SJCRH30 (cell line): Measurements from ENCODE around the gene ATR. TPM values are rescaled to one million over a fixed set of nuclear protein-coding genes. Genes with fewer than 3 reads are reported as not detected.
"Not testable (repeated sequence)": the region's sequence is repeated elsewhere in the genome, so short reads cannot be mapped to it uniquely, and the experiment has no call there.

Experiments used
- DNase-seq, 2 experiments: peaks; one replicate each; pipeline ENCODE4 v3.0.0-alpha.2; 2015 to 2020
- H3K27ac ChIP-seq: fragments of 250-450 bp; sonication (Bioruptor Pico); 2 replicates; pipeline ENCODE4 v1.5.1; 2020; ENCODE audit warnings: mild to moderate bottlenecking, moderate library complexity
- H3K27me3 ChIP-seq: fragments of 250-450 bp; sonication (Bioruptor Pico); 2 replicates; pipeline ENCODE4 v1.5.1; 2020; ENCODE audit warnings: mild to moderate bottlenecking, moderate library complexity
- H3K36me3 ChIP-seq: fragments of 250-450 bp; sonication (Bioruptor Pico); 2 replicates; pipeline ENCODE4 v1.5.1; 2020; ENCODE audit warnings: mild to moderate bottlenecking, moderate library complexity
- H3K4me1 ChIP-seq: fragments of 250-450 bp; sonication (Bioruptor Pico); 2 replicates; pipeline ENCODE4 v1.5.1; 2020; ENCODE audit warnings: mild to moderate bottlenecking, moderate library complexity
- H3K4me3 ChIP-seq: fragments of 250-450 bp; sonication (Bioruptor Pico); 2 replicates; pipeline ENCODE4 v1.5.1; 2020; ENCODE audit warnings: mild to moderate bottlenecking, moderate library complexity
- H3K9me3 ChIP-seq: fragments of 250-450 bp; sonication (Bioruptor Pico); replicated peaks from 2 replicates; pipeline ENCODE4 v1.5.1; 2020; ENCODE audit warnings: mild to moderate bottlenecking, moderate library complexity
- total RNA-seq: library from RNA; depleted of rRNA; stranded (reverse); fragments of >200 nt; shearing (Covaris generic); gene quantifications from 2 replicates; pipeline ENCODE4 v1.2.3, GENCODE V29; 2014; rRNA removed

ATR gene
- total RNA-seq, 1 experiment from 2014 or later: 33.1 TPM

- Histone ChIP-seq H3K36me3 (peaks cover 75% of the 10 kb centered on the region), H3K9me3 (no peaks in the 10 kb centered on the region), H3K27me3 (no peaks in the 10 kb centered on the region), H3K27ac (no peak overlapping the region), H3K4me3 (no peak overlapping the region), H3K4me1 (peaks cover 22% of the 10 kb centered on the region)
- DNase-seq: no peak
These were observed 145.4 kb downstream of the ATR start for GRCh38 chr3:142433110-142433509.

- H3K4me1 ChIP-seq: peaks cover 25% of the 10 kb centered on the region
- H3K36me3 ChIP-seq: peaks cover 89% of the 10 kb centered on the region
- no peak overlapping the region for H3K27ac ChIP-seq
- H3K4me3 ChIP-seq: no peak overlapping the region
- H3K27me3 ChIP-seq: no peaks in the 10 kb centered on the region
- no peak for DNase-seq
- no peaks in the 10 kb centered on the region for H3K9me3 ChIP-seq
These were observed 149.0 kb downstream of the ATR start for GRCh38 chr3:142429582-142429981.

- Histone ChIP-seq H3K36me3 (peaks cover 93% of the 10 kb centered on the region), H3K4me1 (peaks cover 9% of the 10 kb centered on the region; the same call in 1 of the 2 replicates), H3K4me3 (no peak overlapping the region), H3K27me3 (no peaks in the 10 kb centered on the region), H3K9me3 (no peaks in the 10 kb centered on the region), H3K27ac (no peak overlapping the region)
- DNase-seq: no peak
These were observed 153.8 kb downstream of the ATR start for GRCh38 chr3:142424754-142425153.

DNA sequence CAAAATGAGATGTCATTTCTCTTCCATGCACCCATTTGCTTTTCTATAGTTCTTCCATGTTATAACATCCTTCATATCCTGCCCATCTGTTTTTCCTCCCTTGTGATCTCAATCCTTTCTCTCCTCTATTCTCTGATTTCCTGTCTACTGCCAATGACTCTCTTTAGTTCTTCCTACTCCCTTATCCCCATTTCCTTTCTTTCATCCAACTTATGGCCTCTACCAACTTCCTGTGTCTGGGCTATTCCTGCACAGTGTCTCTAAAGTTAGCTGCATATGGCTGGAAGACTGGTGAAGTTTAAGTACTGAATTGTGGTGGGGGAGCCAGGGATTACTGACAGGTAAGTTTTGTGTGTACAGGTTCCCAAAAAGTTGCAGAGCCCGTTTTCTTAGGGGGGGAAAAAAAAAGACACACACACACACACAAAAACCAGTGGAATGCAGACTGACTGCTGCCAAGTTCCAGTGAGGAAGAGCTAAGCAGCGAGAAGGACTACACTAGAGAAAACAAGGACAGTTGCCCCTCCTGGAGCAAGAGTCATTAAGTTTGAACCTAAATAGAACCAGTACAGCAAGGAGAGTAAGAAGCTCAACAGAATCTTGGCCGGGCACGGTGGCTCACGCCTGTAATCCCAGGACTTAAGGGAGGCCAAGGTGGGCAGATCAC, 159.5 kb downstream of the ATR start:
- Histone ChIP-seq H3K36me3 (peaks cover 97% of the 10 kb centered on the region), H3K27me3 (no peaks in the 10 kb centered on the region), H3K4me3 (no peak overlapping the region), H3K27ac (no peak overlapping the region), H3K9me3 (no peaks in the 10 kb centered on the region), H3K4me1 (no peaks in the 10 kb centered on the region)
- no peak for DNase-seq

DNA sequence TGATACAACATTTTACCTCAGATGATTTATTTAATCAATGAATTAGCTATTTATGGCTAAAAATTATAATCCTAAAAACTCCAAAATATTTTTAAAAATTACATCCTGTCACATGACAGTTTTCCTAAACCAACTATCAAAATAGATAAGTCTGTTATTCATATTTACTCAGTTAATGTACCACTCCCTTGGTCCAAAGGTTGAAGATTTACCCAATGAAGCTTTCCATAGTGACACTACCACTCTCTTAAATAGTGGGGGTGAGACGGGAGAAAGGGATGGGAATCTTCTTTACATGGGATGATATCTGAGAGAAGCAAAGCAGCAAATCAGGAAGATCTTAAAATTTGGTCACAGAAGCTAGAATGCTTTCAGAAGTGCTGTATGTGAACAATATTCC, 161.2 kb downstream of the ATR start:
- no peaks in the 10 kb centered on the region for H3K9me3 ChIP-seq
- no peaks in the 10 kb centered on the region for H3K4me1 ChIP-seq
- no peak overlapping the region for H3K27ac ChIP-seq
- H3K36me3 ChIP-seq: peaks cover 98% of the 10 kb centered on the region
- H3K27me3 ChIP-seq: no peaks in the 10 kb centered on the region
- no peak overlapping the region for H3K4me3 ChIP-seq
- DNase-seq: no peak

DNA sequence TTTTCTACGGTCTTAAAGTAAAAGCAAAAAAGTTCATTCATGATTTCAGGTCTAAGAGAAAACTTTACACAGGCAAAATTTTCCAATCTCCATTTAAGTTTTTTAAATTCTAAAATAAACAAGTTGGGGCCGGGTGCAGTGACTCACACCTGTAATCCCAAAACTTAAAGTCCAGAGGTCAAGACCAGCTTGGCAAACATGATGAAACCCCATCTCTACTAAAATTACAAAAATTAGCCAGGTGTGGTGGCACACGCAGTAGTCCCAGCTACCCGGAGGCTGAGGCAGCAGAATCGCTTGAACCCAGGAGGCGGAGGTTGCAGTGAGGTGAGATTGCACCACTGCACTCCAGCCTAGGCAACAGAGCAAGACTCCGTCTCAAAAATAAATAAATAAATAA, 178.0 kb downstream of the ATR start:
- H3K27ac ChIP-seq, H3K9me3 ChIP-seq, H3K4me3 ChIP-seq, DNase-seq, H3K27me3 ChIP-seq, H3K4me1 ChIP-seq: not testable (repeated sequence)
- peaks cover 100% of the 10 kb centered on the region for H3K36me3 ChIP-seq

Other genes with a start within 250 kb of the ATR start
- gene XRN1, start 130.7 kb downstream of the ATR start, total RNA-seq: 178 and 205 TPM in 2 replicates
- 27.2 and 27.5 TPM in 2 replicates for gene PLS1, start 17.7 kb upstream of the ATR start, total RNA-seq
- gene TRPC1, start 145.3 kb upstream of the ATR start, total RNA-seq: 18.6 and 21.0 TPM in 2 replicates